NB4 (cell line): ENCODE data around the gene IGSF21.

ENCODE experiments used
- DNase-seq: peaks from one replicate; pipeline ENCODE4 v3.0.0; 2010; ENCODE audit warnings: low read depth
- H3K4me3 ChIP-seq: one replicate; pipeline ENCODE4 v1.5.1; 2011; ENCODE audit warnings: mild to moderate bottlenecking, low read depth, low read length, moderate library complexity
- CTCF ChIP-seq: IDR thresholded peaks from one replicate; pipeline ENCODE4 v1.5.1; 2012; ENCODE audit warnings: low read depth, low read length
- MAX ChIP-seq: IDR thresholded peaks from 2 replicates; pipeline ENCODE4 v1.6.1; 2011; ENCODE audit warnings: low read depth, low read length
- MYC ChIP-seq: IDR thresholded peaks from 2 replicates; pipeline ENCODE4 v1.6.1; 2011; ENCODE audit warnings: low read depth, low read length
- POLR2A ChIP-seq: IDR thresholded peaks from 2 replicates; pipeline ENCODE4 v1.6.1; 2011; ENCODE audit warnings: mild to moderate bottlenecking; ENCODE audit not compliant: insufficient read length; ENCODE audit errors: extremely low read depth

The IGSF21 gene

DNA sequence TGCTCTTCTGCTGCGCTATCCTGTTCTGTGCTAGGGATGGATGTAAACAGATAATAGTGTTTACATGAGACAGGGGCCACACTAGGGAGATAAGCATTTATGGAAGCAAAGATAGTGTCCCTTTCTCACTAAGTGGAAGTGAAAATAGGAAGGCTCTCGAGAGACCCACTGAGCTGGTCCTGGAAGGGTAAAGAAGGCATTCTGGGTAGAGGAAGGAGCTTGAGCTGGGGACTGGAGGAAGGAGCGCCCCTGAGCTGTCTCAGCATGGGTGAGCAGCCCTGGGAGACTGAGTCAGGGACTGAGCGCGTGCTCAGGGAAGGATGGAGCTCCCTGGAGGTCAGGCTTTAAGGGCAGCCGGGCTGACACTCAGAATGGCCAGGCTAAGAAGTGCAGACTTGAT lies 93.3 kb downstream of the IGSF21 start:
- no peak overlapping the region for H3K4me3 ChIP-seq
- DNase-seq = no peak
- TF ChIP-seq MYC = no peak
- TF ChIP-seq CTCF = no peak
- no peak for TF ChIP-seq POLR2A
- no peak for TF ChIP-seq MAX

- TF ChIP-seq CTCF (no peak), MAX (no peak), POLR2A (no peak), MYC (no peak)
- no peak for DNase-seq
Measured at GRCh38 chr1:18201997-18202719, 94.6 kb downstream of the IGSF21 start.

DNA sequence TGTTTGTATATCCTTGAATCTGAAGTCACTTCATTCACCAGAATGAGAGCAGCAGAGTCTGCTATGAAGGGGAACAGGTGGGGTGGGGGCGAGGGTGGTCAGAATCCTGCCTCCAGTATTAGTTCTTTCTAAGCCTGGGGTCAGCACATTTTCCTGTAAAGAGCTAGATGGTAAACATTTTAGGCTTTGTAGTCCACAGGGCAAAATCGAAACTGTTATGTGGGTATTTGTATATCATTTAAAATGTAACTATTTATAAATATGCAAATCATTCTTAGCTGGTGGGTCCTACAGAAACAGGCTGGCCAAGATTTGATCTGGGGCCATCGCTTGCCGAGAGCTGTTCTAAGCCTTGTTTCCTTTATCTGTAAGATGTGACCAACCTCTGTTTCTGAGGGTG lies 96.0 kb downstream of the IGSF21 start:
- no peak overlapping the region for H3K4me3 ChIP-seq
- TF ChIP-seq MAX (no peak), POLR2A (no peak), MYC (no peak), CTCF (no peak)
- no peak for DNase-seq

More at GRCh38 chr1:18201997-18202719, 94.6 kb downstream of the IGSF21 start:
- no peak overlapping the region for H3K4me3 ChIP-seq

DNA sequence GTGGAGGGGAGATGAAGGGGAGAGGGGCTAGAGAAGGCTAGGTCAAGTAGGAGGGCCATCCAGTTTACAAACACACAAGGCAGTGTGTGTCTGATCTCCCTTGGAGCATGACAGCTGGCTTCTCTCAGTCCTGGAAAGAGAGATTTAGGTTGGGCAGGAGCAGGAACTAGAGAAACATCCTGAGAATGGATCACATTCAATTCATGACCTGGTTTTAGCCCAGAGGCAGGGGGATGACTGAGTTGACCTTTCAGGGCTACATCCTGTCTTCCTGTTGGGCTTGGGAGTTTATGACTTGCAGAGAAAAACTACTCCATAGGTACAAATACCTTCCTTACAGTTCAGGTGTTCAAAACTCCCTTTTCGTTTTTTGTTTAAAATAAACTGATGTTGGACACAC lies 97.0 kb downstream of the IGSF21 start:
- no peak for TF ChIP-seq CTCF
- no peak for TF ChIP-seq MAX
- no peak for TF ChIP-seq MYC
- no peak for TF ChIP-seq POLR2A
- H3K4me3 ChIP-seq = no peak overlapping the region
- DNase-seq = no peak

GRCh38 chr1:18205319-18205718 lies 97.7 kb downstream of the IGSF21 start:
- DNase-seq = no peak
- no peak overlapping the region for H3K4me3 ChIP-seq
- TF ChIP-seq MAX (no peak), MYC (no peak), CTCF (no peak), POLR2A (no peak)

GRCh38 chr1:18211764-18212163 lies 104.2 kb downstream of the IGSF21 start:
- TF ChIP-seq MYC (no peak), POLR2A (no peak), CTCF (no peak), MAX (no peak)
- DNase-seq = no peak
- H3K4me3 ChIP-seq = no peak overlapping the region
